Measurements from ENCODE around the gene PPP4R1. TPM values are rescaled to one million over a fixed set of nuclear protein-coding genes. Genes with fewer than 3 reads are reported as not detected.

The PPP4R1 gene
- total RNA-seq, 1 experiment from 2014 or later: 65.2 TPM

GRCh38 chr18:9612215-9612830, 2.0 kb downstream of the PPP4R1 start:
- Histone ChIP-seq H3K36me3 (ENCODE audit: insufficient read depth, low read length, poor library complexity, severe bottlenecking) (peaks cover 3% of the 10 kb centered on the region), H3K4me3 (ENCODE audit: low read depth, low read length, poor library complexity, severe bottlenecking) (peak overlapping the region; percentile 84), H3K9me3 (ENCODE audit: low read depth, low read length, poor library complexity, severe bottlenecking) (no peaks in the 10 kb centered on the region), H3K27ac (ENCODE audit: low read depth, low read length, poor library complexity, severe bottlenecking) (no peak overlapping the region), H3K4me1 (ENCODE audit: insufficient read depth, low read length, poor library complexity, severe bottlenecking) (peaks cover 12% of the 10 kb centered on the region), H3K27me3 (replicated peaks; ENCODE audit: insufficient read depth, low read depth, low read length, poor library complexity) (no peaks in the 10 kb centered on the region)
- ChIA-PET CTCF (interaction anchor here (1.0 kb wide), 2 partner anchors 9 to 49 kb away, joined by 3 to 6 read pairs; no protein-coding TSS in a partner anchor), POLR2A (ENCODE audit: low non-redundant PET) (no interaction called here)
- intact Hi-C loops (cut with micrococcal nuclease; ENCODE audit: unreplicated experiment): loop anchor here (2.0 to 10.0 kb wide), 4 partner anchors 162 to 912 kb away; partner anchors contain the start of gene NAPG
- TF ChIP-seq CTCF (conservative IDR thresholded peaks at IDR 0.05; ENCODE audit: low read depth, low read length): peak; percentile 77
- TF ChIP-seq EZH2 (IDR thresholded peaks at IDR 0.05; ENCODE audit: borderline replicate concordance, low read depth, low read length, poor library complexity, severe bottlenecking): no peak
- no TSS peak for BruUV-seq (replicated peaks)
- peak; percentile 56 for DNase-seq (ENCODE audit: low spot score)

- POLR2A ChIA-PET (ENCODE audit: low non-redundant PET): interaction anchor here (0.6 kb wide), 1 partner anchor 12 kb away, joined by 3 read pairs; no protein-coding TSS in a partner anchor
Measured at GRCh38 chr18:9609190-9609589, 5.2 kb downstream of the PPP4R1 start.

GRCh38 chr18:9608728-9609127, 5.6 kb downstream of the PPP4R1 start:
- POLR2A ChIA-PET (ENCODE audit: low non-redundant PET): no interaction called here
- TF ChIP-seq EZH2 (IDR thresholded peaks at IDR 0.05; ENCODE audit: borderline replicate concordance, low read depth, low read length, poor library complexity, severe bottlenecking) (no peak), CTCF (conservative IDR thresholded peaks at IDR 0.05; ENCODE audit: low read depth, low read length) (no peak)
- CTCF ChIA-PET: no interaction called here
- Histone ChIP-seq H3K4me3 (ENCODE audit: low read depth, low read length, poor library complexity, severe bottlenecking) (no peak overlapping the region), H3K4me1 (ENCODE audit: insufficient read depth, low read length, poor library complexity, severe bottlenecking) (peaks cover 12% of the 10 kb centered on the region), H3K27me3 (replicated peaks; ENCODE audit: insufficient read depth, low read depth, low read length, poor library complexity) (no peaks in the 10 kb centered on the region), H3K27ac (ENCODE audit: low read depth, low read length, poor library complexity, severe bottlenecking) (no peak overlapping the region), H3K36me3 (ENCODE audit: insufficient read depth, low read length, poor library complexity, severe bottlenecking) (peaks cover 3% of the 10 kb centered on the region), H3K9me3 (ENCODE audit: low read depth, low read length, poor library complexity, severe bottlenecking) (no peaks in the 10 kb centered on the region)
- no TSS peak for BruUV-seq (replicated peaks)
- no peak for DNase-seq (ENCODE audit: low spot score)
- intact Hi-C loops (cut with micrococcal nuclease; ENCODE audit: unreplicated experiment): no loop called here

More at GRCh38 chr18:9609190-9609589, 5.2 kb downstream of the PPP4R1 start:
- H3K4me1 ChIP-seq (ENCODE audit: insufficient read depth, low read length, poor library complexity, severe bottlenecking): peaks cover 12% of the 10 kb centered on the region
- no peak for TF ChIP-seq CTCF (conservative IDR thresholded peaks at IDR 0.05; ENCODE audit: low read depth, low read length)
- TF ChIP-seq EZH2 (IDR thresholded peaks at IDR 0.05; ENCODE audit: borderline replicate concordance, low read depth, low read length, poor library complexity, severe bottlenecking): no peak
- H3K27me3 ChIP-seq (replicated peaks; ENCODE audit: insufficient read depth, low read depth, low read length, poor library complexity): no peaks in the 10 kb centered on the region
- no TSS peak for BruUV-seq (replicated peaks)
- no peak overlapping the region for H3K4me3 ChIP-seq (ENCODE audit: low read depth, low read length, poor library complexity, severe bottlenecking)
- H3K27ac ChIP-seq (ENCODE audit: low read depth, low read length, poor library complexity, severe bottlenecking): no peak overlapping the region
- H3K9me3 ChIP-seq (ENCODE audit: low read depth, low read length, poor library complexity, severe bottlenecking): no peaks in the 10 kb centered on the region
- peaks cover 3% of the 10 kb centered on the region for H3K36me3 ChIP-seq (ENCODE audit: insufficient read depth, low read length, poor library complexity, severe bottlenecking)
- CTCF ChIA-PET: no interaction called here
- DNase-seq (ENCODE audit: low spot score): no peak
- intact Hi-C loops (cut with micrococcal nuclease; ENCODE audit: unreplicated experiment): no loop called here

All from A673 (cell line).